Gastrocnemius medialis (tissue), 4 donors: ENCODE results near the gene KRTAP12-1. TPM values are rescaled to one million over a fixed set of nuclear protein-coding genes. Genes with fewer than 3 reads are reported as not detected.

ENCODE experiments used
- ATAC-seq, 2 donors: fragments of 150-250 bp; one replicate each; pipeline ENCODE4 v1.9.1; 2016
- DNase-seq, 2 donors: peaks; one replicate each; pipeline ENCODE4 v3.0.0-alpha.2; 2019
- H3K27ac ChIP-seq, 4 donors: fragments of 200-600 bp; sonication (generic); 1 replicate in 1 of 4; 2 replicates in 3 of 4; pipeline ENCODE4 v1.5.1; 2016 to 2018; ENCODE audit warnings: mild to moderate bottlenecking in 2 of 4, moderate library complexity in 1 of 4
- H3K27me3 ChIP-seq, 3 donors: fragments of 200-600 bp; sonication (generic) in 2 of 3; 1 replicate in 1 of 3; 2 replicates in 2 of 3; pipeline versions ENCODE4 v1.5.1 to v1.6.0; 2016 to 2019; ENCODE audit warnings: mild to moderate bottlenecking in 1 of 3, moderate library complexity in 1 of 3
- H3K36me3 ChIP-seq, 2 donors: fragments of 200-600 bp; sonication (generic) in 1 of 2; one replicate each; pipeline ENCODE4 v1.5.1; 2017 to 2018
- H3K4me1 ChIP-seq, 2 donors: fragments of 200-600 bp; sonication (generic) in 1 of 2; one replicate each; pipeline ENCODE4 v1.5.1; 2016 to 2017; ENCODE audit warnings: mild to moderate bottlenecking in 2 of 2
- H3K4me3 ChIP-seq, 4 donors: fragments of 200-600 bp; sonication (generic) in 3 of 4; 1 replicate in 1 of 4; 2 replicates in 3 of 4; pipeline ENCODE4 v1.5.1; 2016 to 2019; ENCODE audit warnings: mild to moderate bottlenecking in 2 of 4
- H3K9me3 ChIP-seq, 3 donors: fragments of 200-600 bp; sonication (generic) in 2 of 3; 1 replicate in 1 of 3; 2 replicates in 2 of 3; pipeline ENCODE4 v1.5.1; 2016 to 2019
- CTCF ChIP-seq, 5 experiments: fragments of 450-650 bp in 3 of 5; fragments of 200-600 bp in 2 of 5; sonication (generic) in 2 of 5; IDR thresholded peaks in 4 of 5; conservative IDR thresholded peaks in 1 of 5; 1 replicate in 4 of 5; 2 replicates in 1 of 5; pipeline ENCODE4 v1.5.1; 2016 to 2019; ENCODE audit warnings: antibody characterized with exemption in 5 of 5, mild to moderate bottlenecking in 3 of 5, moderate library complexity in 3 of 5
- POLR2A ChIP-seq, 2 donors: fragments of 450-650 bp; IDR thresholded peaks; one replicate each; pipeline ENCODE4 v1.6.1; 2017; ENCODE audit warnings: antibody characterized with exemption in 2 of 2, mild to moderate bottlenecking in 2 of 2, moderate library complexity in 2 of 2
- in situ Hi-C, 4 donors: fragments of 200-750 bp; cut with MboI; loops; one replicate each; pipeline versions ENCODE4 v1.15.0 to v1.8.0; 2017; ENCODE audit warnings: low sequenced_read_pairs in 4 of 4
- intact Hi-C: fragments of 100-400 bp; cut with DNase I; formaldehyde crosslinking; loops from one replicate; pipeline ENCODE4 v1.15.1; 2023; ENCODE audit warnings: low total_unique reads
- total RNA-seq, 4 donors: library from RNA; depleted of rRNA; stranded (reverse); fragments of >200 nt; gene quantifications; one replicate each; pipeline versions ENCODE4 v1.1.0 to v1.2.3, GENCODE V29; 2016

Gene KRTAP12-1
- total RNA-seq, 4 donors from 2014 or later, result not detected

GRCh38 chr21:44696572-44696971 is 14.6 kb upstream of the KRTAP12-1 start:
- no peak overlapping the region for H3K4me3 ChIP-seq
- peaks cover 20 to 43% (median 39%) of the 10 kb centered on the region in 3 donors for H3K27me3 ChIP-seq
- no peaks in the 10 kb centered on the region for H3K4me1 ChIP-seq
- TF ChIP-seq CTCF (IDR thresholded peaks at IDR 0.05 in 4 of 5, conservative IDR thresholded peaks at IDR 0.05 in 1 of 5) (no peak), POLR2A (IDR thresholded peaks at IDR 0.05) (no peak)
- DNase-seq (no peak), ATAC-seq (no peak)
- intact Hi-C loops, result no loop called here
- no peaks in the 10 kb centered on the region for H3K36me3 ChIP-seq
- peaks cover 0 to 15% (median 4%) of the 10 kb centered on the region in 3 donors for H3K9me3 ChIP-seq
- in situ Hi-C loops, result no loop called here
- H3K27ac ChIP-seq, result no peak overlapping the region

GRCh38 chr21:44695641-44696040 is 13.7 kb upstream of the KRTAP12-1 start:
- Histone ChIP-seq H3K4me3 (no peak overlapping the region), H3K27me3 (peaks cover 13 to 36% (median 30%) of the 10 kb centered on the region in 3 donors), H3K27ac (no peak overlapping the region), H3K4me1 (no peaks in the 10 kb centered on the region), H3K9me3 (peaks cover 0 to 15% (median 4%) of the 10 kb centered on the region in 3 donors), H3K36me3 (no peaks in the 10 kb centered on the region)
- DNase-seq (no peak), ATAC-seq (no peak)
- TF ChIP-seq POLR2A (IDR thresholded peaks at IDR 0.05) (no peak), CTCF (IDR thresholded peaks at IDR 0.05 in 4 of 5, conservative IDR thresholded peaks at IDR 0.05 in 1 of 5) (no peak)
- in situ Hi-C loops, result no loop called here
- intact Hi-C loops, result no loop called here

GRCh38 chr21:44695184-44695583 is 13.2 kb upstream of the KRTAP12-1 start:
- no peak for TF ChIP-seq POLR2A (IDR thresholded peaks at IDR 0.05)
- no peak for TF ChIP-seq CTCF (IDR thresholded peaks at IDR 0.05 in 4 of 5, conservative IDR thresholded peaks at IDR 0.05 in 1 of 5)
- Histone ChIP-seq H3K27ac (no peak overlapping the region), H3K4me3 (no peak overlapping the region), H3K36me3 (no peaks in the 10 kb centered on the region), H3K27me3 (peaks cover 8 to 33% (median 25%) of the 10 kb centered on the region in 3 donors), H3K4me1 (no peaks in the 10 kb centered on the region), H3K9me3 (peaks cover 0 to 15% (median 4%) of the 10 kb centered on the region in 3 donors)
- ATAC-seq (no peak), DNase-seq (no peak)
- intact Hi-C loops, result no loop called here
- in situ Hi-C loops, result no loop called here

- DNase-seq, result no peak
- intact Hi-C loops (no loop called here), in situ Hi-C loops (no loop called here)
These were observed 12.8 kb upstream of the KRTAP12-1 start for GRCh38 chr21:44694776-44695175.

More at GRCh38 chr21:44694776-44695175, 12.8 kb upstream of the KRTAP12-1 start:
- no peaks in the 10 kb centered on the region for H3K36me3 ChIP-seq
- H3K4me3 ChIP-seq, result no peak overlapping the region
- H3K27ac ChIP-seq, result no peak overlapping the region
- TF ChIP-seq POLR2A (IDR thresholded peaks at IDR 0.05) (no peak), CTCF (IDR thresholded peaks at IDR 0.05 in 4 of 5, conservative IDR thresholded peaks at IDR 0.05 in 1 of 5) (no peak)
- ATAC-seq, result no peak
- H3K9me3 ChIP-seq, result peaks cover 0 to 15% (median 4%) of the 10 kb centered on the region in 3 donors
- H3K27me3 ChIP-seq, result peaks cover 4 to 29% (median 21%) of the 10 kb centered on the region in 3 donors
- no peaks in the 10 kb centered on the region for H3K4me1 ChIP-seq
